ENCODE measurements around the gene ZSWIM4.
A peak's percentile ranks its signal among the peaks of the same experiment; 100 is the strongest.
"Not testable (repeated sequence)": the region's sequence is repeated elsewhere in the genome, so short reads cannot be mapped to it uniquely, and the experiment has no call there.

Gene ZSWIM4

GRCh38 chr19:13794757-13795589 is at the start of gene ZSWIM4:
ZSWIM4 (plus strand) TSS chr19:13795443; CDS start chr19:13795649, 206 bp downstream.
- FAIRE-seq = no peak

- no peak for FAIRE-seq
Measured at GRCh38 chr19:13747098-13747453, 48.2 kb upstream of the ZSWIM4 start.

- no peak for FAIRE-seq
Measured at GRCh38 chr19:13748169-13748828, 46.9 kb upstream of the ZSWIM4 start.

- no peak for FAIRE-seq
Measured at GRCh38 chr19:13751436-13751835, 43.8 kb upstream of the ZSWIM4 start.

GRCh38 chr19:13753622-13754021 is 41.6 kb upstream of the ZSWIM4 start:
- not testable (repeated sequence) for FAIRE-seq

GRCh38 chr19:13756210-13756609 is 39.0 kb upstream of the ZSWIM4 start:
- FAIRE-seq = no peak

- FAIRE-seq = no peak
Measured at GRCh38 chr19:13757805-13758772, 37.2 kb upstream of the ZSWIM4 start.

- FAIRE-seq = no peak
Measured at GRCh38 chr19:13758795-13759194, 36.4 kb upstream of the ZSWIM4 start.

GRCh38 chr19:13761423-13761822 is 33.8 kb upstream of the ZSWIM4 start:
- no peak for FAIRE-seq

GRCh38 chr19:13762635-13763235 is 32.5 kb upstream of the ZSWIM4 start:
- no peak for FAIRE-seq

- no peak for FAIRE-seq
Measured at GRCh38 chr19:13763265-13763664, 32.0 kb upstream of the ZSWIM4 start.

- FAIRE-seq = no peak
Measured at GRCh38 chr19:13764101-13764807, 31.0 kb upstream of the ZSWIM4 start, which contains the start of gene MRI1. MRI1 (plus strand) TSS chr19:13764522; CDS start chr19:13764589, 67 bp downstream.

GRCh38 chr19:13764821-13765394 is 30.3 kb upstream of the ZSWIM4 start:
- FAIRE-seq = no peak

GRCh38 chr19:13765395-13766094 is 29.7 kb upstream of the ZSWIM4 start:
- no peak for FAIRE-seq

GRCh38 chr19:13766095-13766481 is 29.2 kb upstream of the ZSWIM4 start:
- no peak for FAIRE-seq

GRCh38 chr19:13768510-13768909 is 26.7 kb upstream of the ZSWIM4 start:
- FAIRE-seq = no peak

GRCh38 chr19:13770013-13770635 is 25.1 kb upstream of the ZSWIM4 start:
- FAIRE-seq = no peak

GRCh38 chr19:13774217-13775191 is 20.7 kb upstream of the ZSWIM4 start, which contains the start of gene C19orf53:
C19orf53 (plus strand) TSS chr19:13774456; CDS start chr19:13774478, 22 bp downstream.
- peak; percentile 73 for FAIRE-seq

GRCh38 chr19:13778398-13778797 is 16.8 kb upstream of the ZSWIM4 start:
- no peak for FAIRE-seq
